Measurements from ENCODE around the gene XYLT1.

XYLT1 gene

GRCh38 chr16:17138801-17139200 is 332.0 kb downstream of the XYLT1 start:
- no peak overlapping the region for H3K4me3 ChIP-seq (ENCODE audit: low read depth, low read length)
- TF ChIP-seq, protein P1, sequence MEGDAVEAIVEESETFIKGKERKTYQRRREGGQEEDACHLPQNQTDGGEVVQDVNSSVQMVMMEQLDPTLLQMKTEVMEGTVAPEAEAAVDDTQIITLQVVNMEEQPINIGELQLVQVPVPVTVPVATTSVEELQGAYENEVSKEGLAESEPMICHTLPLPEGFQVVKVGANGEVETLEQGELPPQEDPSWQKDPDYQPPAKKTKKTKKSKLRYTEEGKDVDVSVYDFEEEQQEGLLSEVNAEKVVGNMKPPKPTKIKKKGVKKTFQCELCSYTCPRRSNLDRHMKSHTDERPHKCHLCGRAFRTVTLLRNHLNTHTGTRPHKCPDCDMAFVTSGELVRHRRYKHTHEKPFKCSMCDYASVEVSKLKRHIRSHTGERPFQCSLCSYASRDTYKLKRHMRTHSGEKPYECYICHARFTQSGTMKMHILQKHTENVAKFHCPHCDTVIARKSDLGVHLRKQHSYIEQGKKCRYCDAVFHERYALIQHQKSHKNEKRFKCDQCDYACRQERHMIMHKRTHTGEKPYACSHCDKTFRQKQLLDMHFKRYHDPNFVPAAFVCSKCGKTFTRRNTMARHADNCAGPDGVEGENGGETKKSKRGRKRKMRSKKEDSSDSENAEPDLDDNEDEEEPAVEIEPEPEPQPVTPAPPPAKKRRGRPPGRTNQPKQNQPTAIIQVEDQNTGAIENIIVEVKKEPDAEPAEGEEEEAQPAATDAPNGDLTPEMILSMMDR (IDR thresholded peaks at IDR 0.05; ENCODE audit: low read depth, low read length, missing control alignments), result no peak
- DNase-seq (ENCODE audit: low read depth), result no peak

DNA sequence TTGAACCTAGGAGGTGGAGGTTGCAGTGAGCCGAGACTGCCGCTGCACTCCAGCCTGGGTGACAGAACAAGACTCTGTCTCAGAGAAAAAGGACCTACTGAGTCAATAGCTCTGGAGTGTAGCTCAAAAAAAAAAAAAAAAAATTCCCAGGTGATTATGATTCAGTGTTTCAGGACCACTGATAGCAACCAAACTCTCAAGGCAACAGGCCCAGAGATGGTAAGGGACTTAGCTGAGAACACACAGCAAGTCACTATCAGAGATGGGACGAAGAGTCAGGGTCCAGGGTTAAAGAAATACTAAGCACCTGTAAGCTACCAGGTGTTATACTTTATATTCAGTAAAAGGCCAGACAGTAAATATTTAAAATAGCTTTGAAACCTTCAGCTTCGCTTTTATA is 335.3 kb downstream of the XYLT1 start:
- TF ChIP-seq, protein P1 (IDR thresholded peaks at IDR 0.05; ENCODE audit: low read depth, low read length, missing control alignments), result no peak

GRCh38 chr16:17134586-17134985 is 336.2 kb downstream of the XYLT1 start:
- TF ChIP-seq, protein P1 (IDR thresholded peaks at IDR 0.05; ENCODE audit: low read depth, low read length, missing control alignments), result no peak
- 0 out of 2 replicates have a peak overlapping the region, but pooled peaks have one; percentile 5 for H3K4me3 ChIP-seq (ENCODE audit: low read depth, low read length)
- peak; percentile 89 for DNase-seq (ENCODE audit: low read depth)

More for the DNA sequence above, 335.3 kb downstream of the XYLT1 start:
- H3K4me3 ChIP-seq (ENCODE audit: low read depth, low read length), result no peak overlapping the region
- DNase-seq (ENCODE audit: low read depth), result no peak

GRCh38 chr16:17133851-17134250 is 336.9 kb downstream of the XYLT1 start:
- DNase-seq (ENCODE audit: low read depth), result no peak
- H3K4me3 ChIP-seq (ENCODE audit: low read depth, low read length), result no peak overlapping the region
- TF ChIP-seq, protein P1 (IDR thresholded peaks at IDR 0.05; ENCODE audit: low read depth, low read length, missing control alignments), result no peak

DNA sequence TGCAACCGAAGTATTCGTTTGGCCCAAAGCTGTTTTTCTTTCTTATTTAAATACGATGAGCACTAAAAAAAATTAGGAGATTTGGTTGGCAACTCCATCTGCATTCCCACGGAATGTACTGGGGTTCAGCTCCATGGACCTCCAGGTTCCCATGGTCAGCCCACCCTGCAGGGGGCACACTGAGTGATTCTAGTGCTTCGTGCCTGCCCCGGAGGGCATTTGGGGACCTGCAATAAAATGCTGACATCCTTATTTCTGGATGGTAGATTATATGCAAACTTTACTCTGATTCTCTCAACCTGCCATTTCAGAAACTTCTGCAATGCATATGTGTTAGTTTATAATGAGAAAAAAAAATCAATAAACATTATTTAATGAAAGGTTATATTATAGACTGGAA is 339.4 kb downstream of the XYLT1 start:
- TF ChIP-seq, protein P1 (IDR thresholded peaks at IDR 0.05; ENCODE audit: low read depth, low read length, missing control alignments), result no peak
- no peak overlapping the region for H3K4me3 ChIP-seq (ENCODE audit: low read depth, low read length)
- no peak for DNase-seq (ENCODE audit: low read depth)

- no peak for DNase-seq (ENCODE audit: low read depth)
- TF ChIP-seq, protein P1 (IDR thresholded peaks at IDR 0.05; ENCODE audit: low read depth, low read length, missing control alignments), result no peak
Measured at GRCh38 chr16:17130733-17131132, 340.0 kb downstream of the XYLT1 start.

DNA sequence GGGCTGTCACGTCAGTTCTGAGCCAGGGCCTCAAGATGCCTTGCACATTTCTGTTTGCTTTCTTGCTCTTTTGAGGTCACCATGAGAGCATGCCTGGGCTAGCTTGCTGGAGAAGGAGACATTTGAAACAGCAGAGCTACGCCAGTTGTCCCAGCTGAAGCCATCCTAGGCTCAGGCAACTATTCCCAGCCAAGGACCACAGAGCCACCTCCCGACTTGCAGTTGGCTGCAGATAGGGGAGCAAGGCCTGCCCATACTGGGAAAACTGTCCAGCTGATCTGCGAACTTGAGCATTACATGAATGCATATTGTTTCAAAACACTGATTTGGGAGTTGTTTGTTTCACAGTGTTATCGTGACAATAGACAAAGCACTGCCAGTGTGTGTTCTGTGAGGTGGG is 340.8 kb downstream of the XYLT1 start:
- H3K4me3 ChIP-seq (ENCODE audit: low read depth, low read length), result no peak overlapping the region
- DNase-seq (ENCODE audit: low read depth), result no peak
- TF ChIP-seq, protein P1 (IDR thresholded peaks at IDR 0.05; ENCODE audit: low read depth, low read length, missing control alignments), result no peak

More at GRCh38 chr16:17130733-17131132, 340.0 kb downstream of the XYLT1 start:
- no peak overlapping the region for H3K4me3 ChIP-seq (ENCODE audit: low read depth, low read length)
